Esophagus muscularis mucosa (tissue), 4 donors: Measurements from ENCODE around the gene SPPL2C.

Experiments
- CTCF ChIP-seq, 3 experiments: fragments of 200-600 bp in 2 of 3; fragments of 450-650 bp in 1 of 3; sonication (generic) in 2 of 3; IDR thresholded peaks; one replicate each; pipeline ENCODE4 v1.5.1; 2017 to 2019; ENCODE audit warnings: antibody characterized with exemption in 3 of 3, mild to moderate bottlenecking in 2 of 3, moderate library complexity in 1 of 3
- EP300 ChIP-seq: sonication (generic); formaldehyde crosslinking; IDR thresholded peaks from one replicate; pipeline ENCODE4 v1.6.1; 2017; ENCODE audit warnings: antibody characterized with exemption
- POLR2A ChIP-seq: fragments of 450-650 bp; IDR thresholded peaks from one replicate; pipeline ENCODE4 v1.6.1; 2017; ENCODE audit warnings: antibody characterized with exemption, moderate library complexity, mild to moderate bottlenecking, low read depth
- POLR2AphosphoS5 ChIP-seq, 2 donors: sonication (generic); formaldehyde crosslinking; IDR thresholded peaks; one replicate each; pipeline ENCODE4 v1.6.1; 2017; ENCODE audit warnings: antibody characterized with exemption in 2 of 2

- TF ChIP-seq EP300 (no peak), CTCF (IDR thresholded peaks at IDR 0.05) (no peak), POLR2AphosphoS5 (IDR thresholded peaks at IDR 0.05) (no peak), POLR2A (no peak)
Measured at GRCh38 chr17:45848405-45848804, 3.7 kb downstream of the SPPL2C start.
